Measurements from ENCODE around the gene F9. TPM values are rescaled to one million over a fixed set of nuclear protein-coding genes. Genes with fewer than 3 reads are reported as not detected.

The F9 gene
- total RNA-seq, 1 experiment from 2014 or later = 0.08 TPM

DNA sequence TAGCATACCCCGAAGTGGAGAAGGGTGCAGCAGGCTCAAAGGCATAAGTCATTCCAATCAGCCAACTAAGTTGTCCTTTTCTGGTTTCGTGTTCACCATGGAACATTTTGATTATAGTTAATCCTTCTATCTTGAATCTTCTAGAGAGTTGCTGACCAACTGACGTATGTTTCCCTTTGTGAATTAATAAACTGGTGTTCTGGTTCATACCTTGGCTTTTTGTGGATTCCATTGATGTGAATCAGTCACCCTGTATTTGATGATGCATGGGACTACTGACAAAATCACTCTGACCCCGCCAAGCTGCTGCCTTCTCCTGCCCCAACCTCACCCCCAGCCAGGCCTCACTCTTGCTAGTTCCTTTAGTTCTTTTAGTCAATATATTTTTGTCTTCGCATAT is 32.7 kb downstream of the F9 start:
- CTCF ChIA-PET = no interaction called here
- POLR2A ChIA-PET = no interaction called here
- no TSS peak for BruUV-seq (replicated peaks)
- TF ChIP-seq, protein P1, sequence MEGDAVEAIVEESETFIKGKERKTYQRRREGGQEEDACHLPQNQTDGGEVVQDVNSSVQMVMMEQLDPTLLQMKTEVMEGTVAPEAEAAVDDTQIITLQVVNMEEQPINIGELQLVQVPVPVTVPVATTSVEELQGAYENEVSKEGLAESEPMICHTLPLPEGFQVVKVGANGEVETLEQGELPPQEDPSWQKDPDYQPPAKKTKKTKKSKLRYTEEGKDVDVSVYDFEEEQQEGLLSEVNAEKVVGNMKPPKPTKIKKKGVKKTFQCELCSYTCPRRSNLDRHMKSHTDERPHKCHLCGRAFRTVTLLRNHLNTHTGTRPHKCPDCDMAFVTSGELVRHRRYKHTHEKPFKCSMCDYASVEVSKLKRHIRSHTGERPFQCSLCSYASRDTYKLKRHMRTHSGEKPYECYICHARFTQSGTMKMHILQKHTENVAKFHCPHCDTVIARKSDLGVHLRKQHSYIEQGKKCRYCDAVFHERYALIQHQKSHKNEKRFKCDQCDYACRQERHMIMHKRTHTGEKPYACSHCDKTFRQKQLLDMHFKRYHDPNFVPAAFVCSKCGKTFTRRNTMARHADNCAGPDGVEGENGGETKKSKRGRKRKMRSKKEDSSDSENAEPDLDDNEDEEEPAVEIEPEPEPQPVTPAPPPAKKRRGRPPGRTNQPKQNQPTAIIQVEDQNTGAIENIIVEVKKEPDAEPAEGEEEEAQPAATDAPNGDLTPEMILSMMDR (IDR thresholded peaks at IDR 0.05) = no peak
- TF ChIP-seq TCF7L2 (IDR thresholded peaks at IDR 0.05; ENCODE audit: low read depth, low read length) = no peak
- no peak for TF ChIP-seq REST (IDR thresholded peaks at IDR 0.05; ENCODE audit: insufficient read depth in 1 of 2, low read depth in 2 of 2, low read length in 1 of 2)
- no peak for TF ChIP-seq SIN3A (IDR thresholded peaks at IDR 0.05; ENCODE audit: borderline replicate concordance, insufficient read depth, low read depth, low read length)
- TF ChIP-seq POLR2AphosphoS5 (IDR thresholded peaks at IDR 0.05; ENCODE audit: low read depth, low read length) = no peak
- no peak for ATAC-seq
- Histone ChIP-seq H3K36me3 (ENCODE audit: control insufficient read depth, insufficient read depth, low read length) (no peaks in the 10 kb centered on the region), H3K4me3 (ENCODE audit: low read depth in 2 of 2, low read length in 2 of 2) (no peak overlapping the region), H3K9me3 (ENCODE audit: control insufficient read depth, insufficient read depth, low read depth, low read length) (no peaks in the 10 kb centered on the region), H3K27ac (ENCODE audit: low read length) (no peak overlapping the region), H3K27me3 (ENCODE audit: control insufficient read depth, insufficient read depth, low read length) (no peaks in the 10 kb centered on the region), H3K4me1 (ENCODE audit: control insufficient read depth, insufficient read depth, low read length) (no peaks in the 10 kb centered on the region)
- intact Hi-C loops (cut with micrococcal nuclease; ENCODE audit: unreplicated experiment) = no loop called here
- in situ Hi-C loops (cut with HindIII; ENCODE audit: low pct_unique_long_range_greater_than_20kb, low sequenced_read_pairs) = no loop called here
- DNase-seq (ENCODE audit: low read depth, low spot score) = no peak

DNA sequence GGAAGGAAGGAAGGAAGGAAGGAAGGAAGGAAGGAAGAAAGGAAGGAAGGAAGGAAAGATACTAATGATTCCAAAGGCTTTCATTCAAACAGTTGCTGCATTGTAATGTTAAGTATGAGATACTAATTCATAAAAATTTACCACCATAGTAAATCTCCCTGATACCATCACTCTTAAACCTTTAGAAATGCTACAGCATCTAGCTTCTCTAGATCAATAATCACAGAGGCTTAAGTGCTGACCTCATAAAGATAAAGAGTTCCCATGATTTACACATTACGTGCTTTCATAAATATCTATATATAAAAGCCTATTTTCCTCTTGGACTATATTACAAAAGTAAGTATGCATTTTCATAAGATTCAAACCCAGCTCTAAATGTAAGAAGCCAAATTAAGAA is 36.4 kb downstream of the F9 start:
- Histone ChIP-seq H3K4me3 (ENCODE audit: low read depth in 2 of 2, low read length in 2 of 2) (no peak overlapping the region), H3K9me3 (ENCODE audit: control insufficient read depth, insufficient read depth, low read depth, low read length) (no peaks in the 10 kb centered on the region), H3K27me3 (ENCODE audit: control insufficient read depth, insufficient read depth, low read length) (no peaks in the 10 kb centered on the region), H3K27ac (ENCODE audit: low read length) (no peak overlapping the region), H3K4me1 (ENCODE audit: control insufficient read depth, insufficient read depth, low read length) (no peaks in the 10 kb centered on the region), H3K36me3 (ENCODE audit: control insufficient read depth, insufficient read depth, low read length) (no peaks in the 10 kb centered on the region)
- in situ Hi-C loops (cut with HindIII; ENCODE audit: low pct_unique_long_range_greater_than_20kb, low sequenced_read_pairs) (no loop called here), intact Hi-C loops (cut with micrococcal nuclease; ENCODE audit: unreplicated experiment) (no loop called here)
- DNase-seq (ENCODE audit: low read depth, low spot score) (no peak), ATAC-seq (no peak)
- CTCF ChIA-PET = no interaction called here
- TF ChIP-seq REST (IDR thresholded peaks at IDR 0.05; ENCODE audit: insufficient read depth in 1 of 2, low read depth in 2 of 2, low read length in 1 of 2) = no peak
- TF ChIP-seq SIN3A (IDR thresholded peaks at IDR 0.05; ENCODE audit: borderline replicate concordance, insufficient read depth, low read depth, low read length) = no peak
- TF ChIP-seq, protein P1 (IDR thresholded peaks at IDR 0.05) = no peak
- no peak for TF ChIP-seq POLR2AphosphoS5 (IDR thresholded peaks at IDR 0.05; ENCODE audit: low read depth, low read length)
- no TSS peak for BruUV-seq (replicated peaks)
- POLR2A ChIA-PET = no interaction called here
